GM12892 (cell line): ENCODE results near the gene DTL.

Experiments used
- POLR2A ChIP-seq: IDR thresholded peaks from 2 replicates; pipeline ENCODE4 v1.6.1; 2011; ENCODE audit warnings: low read depth, low read length, control low read depth
- POLR2AphosphoS5 ChIP-seq: IDR thresholded peaks from 2 replicates; pipeline ENCODE4 v1.6.1; 2011; ENCODE audit warnings: low read depth, low read length, control low read depth
- TAF1 ChIP-seq: IDR thresholded peaks from 2 replicates; pipeline ENCODE4 v1.6.1; 2011; ENCODE audit warnings: low read depth, mild to moderate bottlenecking, control low read depth, low read length, borderline replicate concordance

GRCh38 chr1:212129781-212130180 lies 94.2 kb downstream of the DTL start:
- TF ChIP-seq TAF1 (no peak), POLR2A (no peak), POLR2AphosphoS5 (no peak)
